CD4-positive, alpha-beta T cell treated with Interferon alpha-2 for 1 hour (primary cell): ENCODE data around the gene EHBP1L1.

Experiments
- DNase-seq, 2 donors: peaks; one replicate each; pipeline ENCODE4 v3.0.0-alpha.2; 2020 to 2022

Gene EHBP1L1

GRCh38 chr11:65595543-65596281, 19.9 kb downstream of the EHBP1L1 start, which contains the start of gene KCNK7:
Gene KCNK7 (minus strand): TSS chr11:65595800. CDS start chr11:65595772, 28 bp downstream.
- DNase-seq: no peak

GRCh38 chr11:65596520-65596919, 20.7 kb downstream of the EHBP1L1 start:
- DNase-seq: no peak

- DNase-seq: no peak
These were observed 22.4 kb downstream of the EHBP1L1 start for GRCh38 chr11:65598258-65598699.

- DNase-seq: no peak
These were observed 23.5 kb downstream of the EHBP1L1 start for GRCh38 chr11:65599216-65599954.

GRCh38 chr11:65599955-65600246, 24.0 kb downstream of the EHBP1L1 start:
- DNase-seq: no peak

- DNase-seq: no peak
These were observed 28.4 kb downstream of the EHBP1L1 start for GRCh38 chr11:65604258-65604657.

GRCh38 chr11:65606876-65607613, 31.2 kb downstream of the EHBP1L1 start:
- peak in 1 of 2 donors; percentile 28 for DNase-seq

- no peak for DNase-seq
These were observed 32.0 kb downstream of the EHBP1L1 start for GRCh38 chr11:65607614-65608426.

- DNase-seq: no peak
These were observed 33.4 kb downstream of the EHBP1L1 start for GRCh38 chr11:65609229-65609628.

GRCh38 chr11:65609665-65610064, 33.8 kb downstream of the EHBP1L1 start:
- DNase-seq: no peak

- no peak for DNase-seq
These were observed 34.6 kb downstream of the EHBP1L1 start for GRCh38 chr11:65610404-65610803.

- peak in 1 of 2 donors; percentile 50 for DNase-seq
These were observed 35.3 kb downstream of the EHBP1L1 start for GRCh38 chr11:65611028-65611757.

GRCh38 chr11:65611758-65612603, 36.1 kb downstream of the EHBP1L1 start:
- no peak for DNase-seq

- DNase-seq: no peak
These were observed 36.8 kb downstream of the EHBP1L1 start for GRCh38 chr11:65612691-65613090.

GRCh38 chr11:65613091-65613928, 37.5 kb downstream of the EHBP1L1 start:
- no peak for DNase-seq

GRCh38 chr11:65615229-65615949, 39.5 kb downstream of the EHBP1L1 start, which contains the start of gene PCNX3:
Gene PCNX3 (plus strand): TSS chr11:65615776. CDS start chr11:65616312, 536 bp downstream.
- peak; percentile 100 for DNase-seq

- DNase-seq: peak in 1 of 2 donors; percentile 28
These were observed 40.2 kb downstream of the EHBP1L1 start for GRCh38 chr11:65615950-65616574.

GRCh38 chr11:65616575-65617001, 40.7 kb downstream of the EHBP1L1 start:
- peak in 1 of 2 donors; percentile 30 for DNase-seq
